GM12891 (cell line): ENCODE results near the gene IL10.

Source experiments
- POLR2A ChIP-seq: IDR thresholded peaks from 2 replicates; pipeline ENCODE4 v1.6.1; 2011; ENCODE audit warnings: low read depth, low read length, control low read depth
- POLR2AphosphoS5 ChIP-seq: IDR thresholded peaks from 2 replicates; pipeline ENCODE4 v1.6.1; 2011; ENCODE audit warnings: low read depth, low read length, control low read depth
- SPI1 ChIP-seq: IDR thresholded peaks from 2 replicates; pipeline ENCODE4 v1.6.1; 2011; ENCODE audit warnings: low read depth, low read length, control low read depth
- TAF1 ChIP-seq: IDR thresholded peaks from 2 replicates; pipeline ENCODE4 v1.6.1; 2011; ENCODE audit warnings: low read depth, low read length, control low read depth

- TF ChIP-seq POLR2A (no peak), POLR2AphosphoS5 (no peak), TAF1 (no peak), SPI1 (no peak)
Observed at GRCh38 chr1:206723805-206724472, 48.4 kb downstream of the IL10 start.
